Activated CD4-positive, alpha-beta T cell treated with anti-CD3 and anti-CD28 coated beads for 48 hours (primary cell): ENCODE results near the gene SYT17.

ENCODE experiments used
- DNase-seq: peaks from one replicate; pipeline ENCODE4 v3.0.0-alpha.2; 2020

The SYT17 gene

GRCh38 chr16:19139436-19140091 lies 28.5 kb upstream of the SYT17 start:
- no peak for DNase-seq

GRCh38 chr16:19140396-19140795 lies 27.6 kb upstream of the SYT17 start:
- no peak for DNase-seq

- DNase-seq, result no peak
These were observed 25.0 kb upstream of the SYT17 start for GRCh38 chr16:19142939-19143598.

GRCh38 chr16:19143599-19143956 lies 24.5 kb upstream of the SYT17 start:
- no peak for DNase-seq

GRCh38 chr16:19145010-19145409 lies 23.0 kb upstream of the SYT17 start:
- DNase-seq, result no peak

GRCh38 chr16:19147126-19147525 lies 20.9 kb upstream of the SYT17 start:
- DNase-seq, result no peak

- DNase-seq, result no peak
These were observed 20.4 kb upstream of the SYT17 start for GRCh38 chr16:19147627-19148026.

GRCh38 chr16:19148189-19148588 lies 19.9 kb upstream of the SYT17 start:
- no peak for DNase-seq

GRCh38 chr16:19151310-19151709 lies 16.7 kb upstream of the SYT17 start:
- DNase-seq, result no peak

- DNase-seq, result no peak
These were observed 16.0 kb upstream of the SYT17 start for GRCh38 chr16:19152042-19152441.

GRCh38 chr16:19153876-19154275 lies 14.2 kb upstream of the SYT17 start:
- peak; percentile 25 for DNase-seq

- no peak for DNase-seq
These were observed 6.0 kb upstream of the SYT17 start for GRCh38 chr16:19162085-19162484.

GRCh38 chr16:19163215-19163614 lies 4.8 kb upstream of the SYT17 start:
- DNase-seq, result no peak

- DNase-seq, result no peak
These were observed 3.8 kb upstream of the SYT17 start for GRCh38 chr16:19164285-19164684.

GRCh38 chr16:19165101-19165500 lies 2.9 kb upstream of the SYT17 start:
- DNase-seq, result no peak

- no peak for DNase-seq
These were observed 1.5 kb upstream of the SYT17 start for GRCh38 chr16:19166500-19166899.

- no peak for DNase-seq
These were observed 486 bp downstream of the SYT17 start for GRCh38 chr16:19168371-19169081.

- no peak for DNase-seq
These were observed 1.1 kb downstream of the SYT17 start for GRCh38 chr16:19169082-19169639.

GRCh38 chr16:19170043-19170655 lies 2.1 kb downstream of the SYT17 start:
- DNase-seq, result no peak

- DNase-seq, result no peak
These were observed 4.2 kb downstream of the SYT17 start for GRCh38 chr16:19172098-19172780.

- no peak for DNase-seq
These were observed 5.0 kb downstream of the SYT17 start for GRCh38 chr16:19173059-19173458.

GRCh38 chr16:19173649-19174383 lies 5.8 kb downstream of the SYT17 start:
- DNase-seq, result no peak
